ENCODE results near the gene ZNF784. TPM values are rescaled to one million over a fixed set of nuclear protein-coding genes. Genes with fewer than 3 reads are reported as not detected.

ZNF784 gene
- total and polyA plus RNA-seq, 9 of the 15 experiments (the other 6 are each of a cell fraction or from before 2014, with no cell fraction given) = 0.14 to 6.1 (median 2.1) TPM

DNA sequence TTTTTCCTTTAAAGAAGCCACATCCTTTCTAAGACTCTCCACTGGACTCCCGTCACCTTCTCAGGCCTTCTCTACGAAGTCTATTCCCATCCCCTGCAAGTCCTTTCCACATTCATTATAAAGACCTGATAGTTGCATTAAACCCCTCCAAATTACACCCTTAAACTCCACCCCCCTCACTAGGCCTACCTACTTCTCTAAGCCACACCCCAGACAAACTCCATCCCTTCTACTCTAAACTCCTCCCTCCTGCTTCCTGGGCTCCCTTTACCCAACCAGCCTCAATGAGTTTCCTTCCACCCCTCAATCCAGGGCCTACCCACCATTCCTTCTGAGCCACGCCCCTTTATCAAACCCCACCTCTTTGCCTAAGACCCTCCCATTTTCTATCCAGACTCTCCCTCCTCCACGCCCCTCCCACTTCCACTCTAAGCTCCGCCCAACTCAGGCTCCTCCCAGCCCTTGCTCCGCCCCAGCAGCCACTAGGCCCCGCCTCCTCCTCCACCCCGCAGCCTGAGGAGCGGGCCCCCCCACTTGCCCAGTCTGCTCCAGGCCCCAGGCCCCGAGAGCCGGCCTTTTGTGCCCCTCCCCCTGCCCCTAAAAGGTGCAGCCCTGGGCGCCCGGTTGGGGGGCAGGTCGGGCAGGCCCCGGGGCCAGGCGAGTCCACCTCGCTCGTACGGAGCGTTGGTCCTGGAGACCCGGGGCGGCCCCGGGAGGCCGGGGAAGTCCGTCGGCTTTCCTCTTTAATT lies 25.5 kb downstream of the ZNF784 start (continued):
- TF ChIP-seq, protein P1, sequence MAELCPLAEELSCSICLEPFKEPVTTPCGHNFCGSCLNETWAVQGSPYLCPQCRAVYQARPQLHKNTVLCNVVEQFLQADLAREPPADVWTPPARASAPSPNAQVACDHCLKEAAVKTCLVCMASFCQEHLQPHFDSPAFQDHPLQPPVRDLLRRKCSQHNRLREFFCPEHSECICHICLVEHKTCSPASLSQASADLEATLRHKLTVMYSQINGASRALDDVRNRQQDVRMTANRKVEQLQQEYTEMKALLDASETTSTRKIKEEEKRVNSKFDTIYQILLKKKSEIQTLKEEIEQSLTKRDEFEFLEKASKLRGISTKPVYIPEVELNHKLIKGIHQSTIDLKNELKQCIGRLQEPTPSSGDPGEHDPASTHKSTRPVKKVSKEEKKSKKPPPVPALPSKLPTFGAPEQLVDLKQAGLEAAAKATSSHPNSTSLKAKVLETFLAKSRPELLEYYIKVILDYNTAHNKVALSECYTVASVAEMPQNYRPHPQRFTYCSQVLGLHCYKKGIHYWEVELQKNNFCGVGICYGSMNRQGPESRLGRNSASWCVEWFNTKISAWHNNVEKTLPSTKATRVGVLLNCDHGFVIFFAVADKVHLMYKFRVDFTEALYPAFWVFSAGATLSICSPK (IDR thresholded peaks at IDR 0.05; ENCODE audit: borderline replicate concordance) = no peak
- TF ChIP-seq, protein P2, sequence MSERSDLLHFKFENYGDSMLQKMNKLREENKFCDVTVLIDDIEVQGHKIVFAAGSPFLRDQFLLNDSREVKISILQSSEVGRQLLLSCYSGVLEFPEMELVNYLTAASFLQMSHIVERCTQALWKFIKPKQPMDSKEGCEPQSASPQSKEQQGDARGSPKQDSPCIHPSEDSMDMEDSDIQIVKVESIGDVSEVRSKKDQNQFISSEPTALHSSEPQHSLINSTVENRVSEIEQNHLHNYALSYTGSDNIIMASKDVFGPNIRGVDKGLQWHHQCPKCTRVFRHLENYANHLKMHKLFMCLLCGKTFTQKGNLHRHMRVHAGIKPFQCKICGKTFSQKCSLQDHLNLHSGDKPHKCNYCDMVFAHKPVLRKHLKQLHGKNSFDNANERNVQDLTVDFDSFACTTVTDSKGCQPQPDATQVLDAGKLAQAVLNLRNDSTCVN (CRISPR knock-in tag; IDR thresholded peaks at IDR 0.05) = peak; percentile 81; the same call in 1 of the 2 replicates
- TF ChIP-seq, protein P3, sequence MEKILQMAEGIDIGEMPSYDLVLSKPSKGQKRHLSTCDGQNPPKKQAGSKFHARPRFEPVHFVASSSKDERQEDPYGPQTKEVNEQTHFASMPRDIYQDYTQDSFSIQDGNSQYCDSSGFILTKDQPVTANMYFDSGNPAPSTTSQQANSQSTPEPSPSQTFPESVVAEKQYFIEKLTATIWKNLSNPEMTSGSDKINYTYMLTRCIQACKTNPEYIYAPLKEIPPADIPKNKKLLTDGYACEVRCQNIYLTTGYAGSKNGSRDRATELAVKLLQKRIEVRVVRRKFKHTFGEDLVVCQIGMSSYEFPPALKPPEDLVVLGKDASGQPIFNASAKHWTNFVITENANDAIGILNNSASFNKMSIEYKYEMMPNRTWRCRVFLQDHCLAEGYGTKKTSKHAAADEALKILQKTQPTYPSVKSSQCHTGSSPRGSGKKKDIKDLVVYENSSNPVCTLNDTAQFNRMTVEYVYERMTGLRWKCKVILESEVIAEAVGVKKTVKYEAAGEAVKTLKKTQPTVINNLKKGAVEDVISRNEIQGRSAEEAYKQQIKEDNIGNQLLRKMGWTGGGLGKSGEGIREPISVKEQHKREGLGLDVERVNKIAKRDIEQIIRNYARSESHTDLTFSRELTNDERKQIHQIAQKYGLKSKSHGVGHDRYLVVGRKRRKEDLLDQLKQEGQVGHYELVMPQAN (IDR thresholded peaks at IDR 0.05; ENCODE audit: borderline replicate concordance) = peak; percentile 67; the same call in 1 of the 2 replicates
- TF ChIP-seq, protein P4, sequence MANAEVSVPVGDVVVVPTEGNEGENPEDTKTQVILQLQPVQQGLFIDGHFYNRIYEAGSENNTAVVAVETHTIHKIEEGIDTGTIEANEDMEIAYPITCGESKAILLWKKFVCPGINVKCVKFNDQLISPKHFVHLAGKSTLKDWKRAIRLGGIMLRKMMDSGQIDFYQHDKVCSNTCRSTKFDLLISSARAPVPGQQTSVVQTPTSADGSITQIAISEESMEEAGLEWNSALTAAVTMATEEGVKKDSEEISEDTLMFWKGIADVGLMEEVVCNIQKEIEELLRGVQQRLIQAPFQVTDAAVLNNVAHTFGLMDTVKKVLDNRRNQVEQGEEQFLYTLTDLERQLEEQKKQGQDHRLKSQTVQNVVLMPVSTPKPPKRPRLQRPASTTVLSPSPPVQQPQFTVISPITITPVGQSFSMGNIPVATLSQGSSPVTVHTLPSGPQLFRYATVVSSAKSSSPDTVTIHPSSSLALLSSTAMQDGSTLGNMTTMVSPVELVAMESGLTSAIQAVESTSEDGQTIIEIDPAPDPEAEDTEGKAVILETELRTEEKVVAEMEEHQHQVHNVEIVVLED (CRISPR knock-in tag; IDR thresholded peaks at IDR 0.05) = no peak
- TF ChIP-seq, protein P5, sequence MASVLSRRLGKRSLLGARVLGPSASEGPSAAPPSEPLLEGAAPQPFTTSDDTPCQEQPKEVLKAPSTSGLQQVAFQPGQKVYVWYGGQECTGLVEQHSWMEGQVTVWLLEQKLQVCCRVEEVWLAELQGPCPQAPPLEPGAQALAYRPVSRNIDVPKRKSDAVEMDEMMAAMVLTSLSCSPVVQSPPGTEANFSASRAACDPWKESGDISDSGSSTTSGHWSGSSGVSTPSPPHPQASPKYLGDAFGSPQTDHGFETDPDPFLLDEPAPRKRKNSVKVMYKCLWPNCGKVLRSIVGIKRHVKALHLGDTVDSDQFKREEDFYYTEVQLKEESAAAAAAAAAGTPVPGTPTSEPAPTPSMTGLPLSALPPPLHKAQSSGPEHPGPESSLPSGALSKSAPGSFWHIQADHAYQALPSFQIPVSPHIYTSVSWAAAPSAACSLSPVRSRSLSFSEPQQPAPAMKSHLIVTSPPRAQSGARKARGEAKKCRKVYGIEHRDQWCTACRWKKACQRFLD (CRISPR knock-in tag; IDR thresholded peaks at IDR 0.05) = no peak
- TF ChIP-seq MEF2A (IDR thresholded peaks at IDR 0.05; ENCODE audit: control insufficient read depth, low read depth, low read length) = no peak
- TF ChIP-seq ZNF764 (CRISPR knock-in tag; IDR thresholded peaks at IDR 0.05; ENCODE audit: low read depth) = no peak; the same call in 1 of the 2 replicates
- no peak for TF ChIP-seq CBX5 (IDR thresholded peaks at IDR 0.05; ENCODE audit: borderline replicate concordance, low read depth)
- no peak for TF ChIP-seq MYBL2 (IDR thresholded peaks at IDR 0.05; ENCODE audit: low read depth)
- TF ChIP-seq MYBL2 (CRISPR knock-in tag; IDR thresholded peaks at IDR 0.05; ENCODE audit: borderline replicate concordance) = no peak
- no peak for TF ChIP-seq ELF1 (tag; IDR thresholded peaks at IDR 0.05)
- peak; percentile 99; the same call in 1 of the 2 replicates for TF ChIP-seq HDGF (IDR thresholded peaks at IDR 0.05)
- TF ChIP-seq, protein P6, sequence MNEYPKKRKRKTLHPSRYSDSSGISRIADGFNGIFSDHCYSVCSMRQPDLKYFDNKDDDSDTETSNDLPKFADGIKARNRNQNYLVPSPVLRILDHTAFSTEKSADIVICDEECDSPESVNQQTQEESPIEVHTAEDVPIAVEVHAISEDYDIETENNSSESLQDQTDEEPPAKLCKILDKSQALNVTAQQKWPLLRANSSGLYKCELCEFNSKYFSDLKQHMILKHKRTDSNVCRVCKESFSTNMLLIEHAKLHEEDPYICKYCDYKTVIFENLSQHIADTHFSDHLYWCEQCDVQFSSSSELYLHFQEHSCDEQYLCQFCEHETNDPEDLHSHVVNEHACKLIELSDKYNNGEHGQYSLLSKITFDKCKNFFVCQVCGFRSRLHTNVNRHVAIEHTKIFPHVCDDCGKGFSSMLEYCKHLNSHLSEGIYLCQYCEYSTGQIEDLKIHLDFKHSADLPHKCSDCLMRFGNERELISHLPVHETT (CRISPR knock-in tag; conservative IDR thresholded peaks at IDR 0.05 in 1 of 2, IDR thresholded peaks at IDR 0.05 in 1 of 2) = peak in 1 of 2 experiments; percentile 95; a peak in 2 of 4 replicates
- TF ChIP-seq DPF2 (IDR thresholded peaks at IDR 0.05) = no peak
- TF ChIP-seq L3MBTL2 (IDR thresholded peaks at IDR 0.05) = 0 out of 2 replicates have a peak, but pooled peaks have one; percentile 13
- TF ChIP-seq ZNF282 (CRISPR knock-in tag; IDR thresholded peaks at IDR 0.05) = no peak
- TF ChIP-seq TBP (optimal IDR thresholded peaks at IDR 0.05; ENCODE audit: low read depth, low read length) = peak; percentile 61
- TF ChIP-seq RB1 (IDR thresholded peaks at IDR 0.05; ENCODE audit: low read depth) = no peak; the same call in 1 of the 2 replicates

Data from K562 (cell line).